Gastroesophageal sphincter (tissue), 4 donors: ENCODE results near the gene DDX3X. TPM values are rescaled to one million over a fixed set of nuclear protein-coding genes. Genes with fewer than 3 reads are reported as not detected.
"Not testable (repeated sequence)": the region's sequence is repeated elsewhere in the genome, so short reads cannot be mapped to it uniquely, and the experiment has no call there.

Experiments
- ATAC-seq: fragments of 150-250 bp; one replicate; pipeline ENCODE4 v1.9.1; 2016; ENCODE audit warnings: mild to moderate bottlenecking, moderate library complexity
- H3K27ac ChIP-seq, 4 donors: fragments of 200-600 bp; sonication (generic) in 3 of 4; 1 replicate in 3 of 4; 2 replicates in 1 of 4; pipeline ENCODE4 v1.5.1; 2016 to 2019
- H3K27me3 ChIP-seq: fragments of 200-600 bp; sonication (generic); one replicate; pipeline ENCODE4 v1.5.1; 2019
- H3K36me3 ChIP-seq, 2 donors: fragments of 200-600 bp; sonication (generic); one replicate each; pipeline ENCODE4 v1.5.1; 2019; ENCODE audit warnings: control low read depth in 1 of 2
- H3K4me1 ChIP-seq, 3 donors: fragments of 200-600 bp; sonication (generic); 1 replicate in 2 of 3; 2 replicates in 1 of 3; pipeline ENCODE4 v1.5.1; 2016 to 2019; ENCODE audit warnings: control low read depth in 2 of 3
- H3K4me3 ChIP-seq, 2 donors: fragments of 200-600 bp; sonication (generic); one replicate each; pipeline ENCODE4 v1.5.1; 2019; ENCODE audit warnings: mild to moderate bottlenecking in 1 of 2, moderate library complexity in 1 of 2
- H3K9me3 ChIP-seq, 3 donors: fragments of 200-600 bp; sonication (generic); one replicate each; pipeline ENCODE4 v1.5.1; 2017 to 2019; ENCODE audit warnings: control low read depth in 2 of 3
- CTCF ChIP-seq, 4 experiments: fragments of 200-600 bp in 2 of 4; fragments of 450-650 bp in 2 of 4; sonication (generic) in 1 of 4; IDR thresholded peaks; one replicate each; pipeline ENCODE4 v1.5.1; 2017 to 2019; ENCODE audit warnings: antibody characterized with exemption in 4 of 4, mild to moderate bottlenecking in 2 of 4, moderate library complexity in 2 of 4
- EP300 ChIP-seq: sonication (generic); formaldehyde crosslinking; IDR thresholded peaks from one replicate; pipeline ENCODE4 v1.6.1; 2017; ENCODE audit warnings: antibody characterized with exemption, mild to moderate bottlenecking
- POLR2A ChIP-seq, 2 donors: fragments of 450-650 bp; IDR thresholded peaks; one replicate each; pipeline ENCODE4 v1.6.1; 2017; ENCODE audit warnings: antibody characterized with exemption in 2 of 2, mild to moderate bottlenecking in 2 of 2, moderate library complexity in 1 of 2
- POLR2AphosphoS5 ChIP-seq: sonication (generic); formaldehyde crosslinking; IDR thresholded peaks from one replicate; pipeline ENCODE4 v1.6.1; 2017; ENCODE audit warnings: antibody characterized with exemption
- WGBS, 2 donors: methylation state at CpG; one replicate each; pipeline ENCODE4 v1.1.5; 2018; ENCODE audit warnings: low coverage in 1 of 2; 5-methylcytosine and 5-hydroxymethylcytosine counted together
- total RNA-seq, 4 donors: library from RNA; depleted of rRNA; stranded (reverse); fragments of >200 nt; gene quantifications; one replicate each; pipeline ENCODE4 v1.1.0, GENCODE V29; 2016

The DDX3X gene
- total RNA-seq: 100 to 1,000 TPM; 226 to 385 (median 318) TPM

GRCh38 chrX:41333744-41334362 lies at the start of gene DDX3X:
DDX3X (plus strand) TSS chrX:41334162; CDS start chrX:41334253, 91 bp downstream.
- Histone ChIP-seq H3K4me1 (peaks cover 0 to 12% (median 5%) of the 10 kb centered on the region in 3 donors), H3K4me3 (peak within 1 kb of the TSS; percentile 82 to 99), H3K27ac (peak within 1 kb of the TSS; percentile 98 to 100 (median 100)), H3K9me3 (no peaks in the 10 kb centered on the region), H3K36me3 (no peaks in the 10 kb centered on the region), H3K27me3 (no peaks in the 10 kb centered on the region)
- ATAC-seq: peak; percentile 86
- 0% methylated on average over 18 to 21 of the region's 47 CpGs for WGBS, 2 donors
- TF ChIP-seq EP300 (no peak), CTCF (IDR thresholded peaks at IDR 0.05) (peak in 2 of 4 experiments; percentile 40 to 52), POLR2AphosphoS5 (peak; percentile 99), POLR2A (IDR thresholded peaks at IDR 0.05) (peak; percentile 98 to 99)

- not testable (repeated sequence) for H3K9me3 ChIP-seq, H3K27me3 ChIP-seq, ATAC-seq, H3K4me1 ChIP-seq, H3K4me3 ChIP-seq, H3K27ac ChIP-seq, H3K36me3 ChIP-seq
- WGBS, 2 donors: 80% methylated on average over 2 of the region's 21 CpGs; no CpG with 5 or more reads in 1 of the 2 donors
Observed at GRCh38 chrX:41285928-41286327, 48.0 kb upstream of the DDX3X start.

GRCh38 chrX:41288641-41289040 lies 45.3 kb upstream of the DDX3X start:
- no peak for TF ChIP-seq EP300
- Histone ChIP-seq H3K4me1 (no peaks in the 10 kb centered on the region), H3K36me3 (no peaks in the 10 kb centered on the region), H3K27ac (no peak overlapping the region), H3K9me3 (no peaks in the 10 kb centered on the region), H3K27me3 (no peaks in the 10 kb centered on the region), H3K4me3 (no peak overlapping the region)
- WGBS, 2 donors: no CpG with 5 or more reads among the region's 6 CpGs
- ATAC-seq: no peak

- Histone ChIP-seq H3K4me3 (no peak overlapping the region), H3K4me1 (no peaks in the 10 kb centered on the region), H3K27ac (no peak overlapping the region), H3K36me3 (no peaks in the 10 kb centered on the region), H3K27me3 (no peaks in the 10 kb centered on the region), H3K9me3 (no peaks in the 10 kb centered on the region)
- no peak for ATAC-seq
- no peak for TF ChIP-seq POLR2A (IDR thresholded peaks at IDR 0.05)
- TF ChIP-seq CTCF (IDR thresholded peaks at IDR 0.05): no peak
- TF ChIP-seq POLR2AphosphoS5: no peak
- no peak for TF ChIP-seq EP300
- 21% methylated on average over 2 of the region's 3 CpGs; no CpG with 5 or more reads in 1 of the 2 donors for WGBS, 2 donors
Observed at GRCh38 chrX:41289095-41289494, 44.9 kb upstream of the DDX3X start.

GRCh38 chrX:41291309-41291708 lies 42.7 kb upstream of the DDX3X start:
- TF ChIP-seq POLR2A (IDR thresholded peaks at IDR 0.05): no peak
- TF ChIP-seq CTCF (IDR thresholded peaks at IDR 0.05): no peak
- TF ChIP-seq POLR2AphosphoS5: no peak
- TF ChIP-seq EP300: no peak
- no peak overlapping the region for H3K27ac ChIP-seq

GRCh38 chrX:41293269-41293668 lies 40.7 kb upstream of the DDX3X start:
- no peak for ATAC-seq
- 78 to 90% methylated on average over 5 of the region's 6 CpGs for WGBS, 2 donors
- H3K36me3 ChIP-seq: no peaks in the 10 kb centered on the region
- no peak overlapping the region for H3K27ac ChIP-seq
- no peaks in the 10 kb centered on the region for H3K4me1 ChIP-seq
- H3K4me3 ChIP-seq: no peak overlapping the region
- TF ChIP-seq EP300 (no peak), POLR2A (IDR thresholded peaks at IDR 0.05) (no peak), CTCF (IDR thresholded peaks at IDR 0.05) (no peak), POLR2AphosphoS5 (no peak)
- no peaks in the 10 kb centered on the region for H3K9me3 ChIP-seq
- H3K27me3 ChIP-seq: no peaks in the 10 kb centered on the region

More at GRCh38 chrX:41291309-41291708, 42.7 kb upstream of the DDX3X start:
- Histone ChIP-seq H3K36me3 (no peaks in the 10 kb centered on the region), H3K27me3 (no peaks in the 10 kb centered on the region), H3K4me3 (no peak overlapping the region), H3K4me1 (no peaks in the 10 kb centered on the region), H3K9me3 (no peaks in the 10 kb centered on the region)
- ATAC-seq: no peak
